Mesenchymal stem cell (in vitro differentiated cells and primary cell): ENCODE data around the gene EPHA2.

ENCODE experiments used
- DNase-seq: peaks from one replicate; pipeline ENCODE4 v3.0.0-alpha.2; 2013
- H2AFZ ChIP-seq: one replicate; pipeline ENCODE4 v1.6.1; 2013; ENCODE audit warnings: low read depth, mild to moderate bottlenecking, control low read depth, inconsistent platforms, low read length, moderate library complexity
- H2AK5ac ChIP-seq: 2 replicates; pipeline ENCODE4 v1.6.1; 2013; ENCODE audit warnings: low read length, moderate library complexity, mild to moderate bottlenecking, inconsistent platforms; ENCODE audit not compliant: severe bottlenecking
- H2BK120ac ChIP-seq: one replicate; pipeline ENCODE4 v1.6.1; 2013; ENCODE audit warnings: low read depth, mild to moderate bottlenecking, inconsistent platforms, low read length, moderate library complexity
- H2BK12ac ChIP-seq, 2 experiments: one replicate each; pipeline ENCODE4 v1.6.1; 2013; ENCODE audit warnings: inconsistent platforms in 2 of 2, low read length in 2 of 2, mild to moderate bottlenecking in 2 of 2, moderate library complexity in 2 of 2, control low read depth in 1 of 2
- H2BK15ac ChIP-seq: one replicate; pipeline ENCODE4 v1.6.1; 2013; ENCODE audit warnings: mild to moderate bottlenecking, low read depth, inconsistent platforms; ENCODE audit not compliant: poor library complexity, severe bottlenecking
- H2BK5ac ChIP-seq: 2 replicates; pipeline ENCODE4 v1.6.1; 2013; ENCODE audit warnings: low read depth, mild to moderate bottlenecking, low read length, control low read depth, inconsistent platforms; ENCODE audit not compliant: poor library complexity, severe bottlenecking
- H3K14ac ChIP-seq, 2 experiments: one replicate each; pipeline ENCODE4 v1.6.1; 2013; ENCODE audit warnings: inconsistent platforms in 2 of 2, low read length in 2 of 2, control low read depth in 1 of 2, mild to moderate bottlenecking in 1 of 2, moderate library complexity in 1 of 2
- H3K18ac ChIP-seq, 2 experiments: one replicate each; pipeline ENCODE4 v1.6.1; 2013; ENCODE audit warnings: inconsistent platforms in 2 of 2, low read length in 2 of 2, control low read depth in 1 of 2, low read depth in 1 of 2, mild to moderate bottlenecking in 1 of 2
- H3K23ac ChIP-seq, 2 experiments: one replicate each; pipeline ENCODE4 v1.6.1; 2013; ENCODE audit warnings: inconsistent platforms in 2 of 2, low read length in 2 of 2, mild to moderate bottlenecking in 2 of 2, moderate library complexity in 2 of 2, control low read depth in 1 of 2
- H3K27ac ChIP-seq: 2 replicates; pipeline ENCODE4 v1.5.1; 2013; ENCODE audit warnings: mild to moderate bottlenecking, moderate library complexity, low read length, control low read depth, inconsistent platforms; ENCODE audit not compliant: poor library complexity, severe bottlenecking
- H3K27me3 ChIP-seq, 2 experiments: 2 replicates each; pipeline versions ENCODE4 v1.6.1 to v1.7.0; 2013; ENCODE audit warnings: low read length in 2 of 2, mild to moderate bottlenecking in 2 of 2, moderate library complexity in 2 of 2, control low read depth in 1 of 2, inconsistent platforms in 1 of 2; ENCODE audit not compliant: control insufficient read depth in 1 of 2, insufficient read depth in 1 of 2
- H3K36me3 ChIP-seq, 2 experiments: 2 replicates each; pipeline versions ENCODE4 v1.6.1 to v1.7.0; 2013; ENCODE audit warnings: low read length in 2 of 2, control low read depth in 1 of 2, inconsistent platforms in 1 of 2, low read depth in 1 of 2, mild to moderate bottlenecking in 1 of 2; ENCODE audit not compliant: insufficient read depth in 2 of 2, control insufficient read depth in 1 of 2
- H3K4ac ChIP-seq, 2 experiments: one replicate each; pipeline ENCODE4 v1.6.1; 2013; ENCODE audit warnings: inconsistent platforms in 2 of 2, low read length in 2 of 2, mild to moderate bottlenecking in 2 of 2, moderate library complexity in 2 of 2, control low read depth in 1 of 2, low read depth in 1 of 2
- H3K4me1 ChIP-seq: 2 replicates; pipeline ENCODE4 v1.6.1; 2013; ENCODE audit warnings: low read depth, low read length, control low read depth; ENCODE audit not compliant: control insufficient read depth, insufficient read depth
- H3K4me2 ChIP-seq: 2 replicates; pipeline ENCODE4 v1.6.1; 2013; ENCODE audit warnings: low read length, mild to moderate bottlenecking, inconsistent platforms; ENCODE audit not compliant: poor library complexity, severe bottlenecking
- H3K4me3 ChIP-seq, 2 experiments: 2 replicates each; pipeline versions ENCODE4 v1.5.1 to v1.7.0; 2013; ENCODE audit warnings: low read length in 2 of 2, mild to moderate bottlenecking in 2 of 2, control low read depth in 1 of 2, low read depth in 1 of 2; ENCODE audit not compliant: insufficient read depth in 1 of 2
- H3K79me1 ChIP-seq: replicated peaks from 2 replicates; pipeline ENCODE4 v1.6.1; 2013; ENCODE audit warnings: mild to moderate bottlenecking, control low read depth, low read length, inconsistent platforms; ENCODE audit not compliant: poor library complexity, severe bottlenecking
- H3K9ac ChIP-seq: 2 replicates; pipeline ENCODE4 v1.7.0; 2013; ENCODE audit warnings: mild to moderate bottlenecking, low read length, moderate library complexity
- H3K9me3 ChIP-seq: 2 replicates; pipeline ENCODE4 v1.7.0; 2013; ENCODE audit warnings: mild to moderate bottlenecking, low read length; ENCODE audit not compliant: control insufficient read depth
- H4K8ac ChIP-seq: one replicate; pipeline ENCODE4 v1.6.1; 2013; ENCODE audit warnings: inconsistent platforms, mild to moderate bottlenecking, low read length, moderate library complexity
- H4K91ac ChIP-seq: one replicate; pipeline ENCODE4 v1.6.1; 2013; ENCODE audit warnings: mild to moderate bottlenecking, low read length, inconsistent platforms
- WGBS: methylation state at CpG from one replicate; pipeline ENCODE4 v1.1.7; 2013; ENCODE audit warnings: mixed read lengths; 5-methylcytosine and 5-hydroxymethylcytosine counted together

Gene EPHA2

DNA sequence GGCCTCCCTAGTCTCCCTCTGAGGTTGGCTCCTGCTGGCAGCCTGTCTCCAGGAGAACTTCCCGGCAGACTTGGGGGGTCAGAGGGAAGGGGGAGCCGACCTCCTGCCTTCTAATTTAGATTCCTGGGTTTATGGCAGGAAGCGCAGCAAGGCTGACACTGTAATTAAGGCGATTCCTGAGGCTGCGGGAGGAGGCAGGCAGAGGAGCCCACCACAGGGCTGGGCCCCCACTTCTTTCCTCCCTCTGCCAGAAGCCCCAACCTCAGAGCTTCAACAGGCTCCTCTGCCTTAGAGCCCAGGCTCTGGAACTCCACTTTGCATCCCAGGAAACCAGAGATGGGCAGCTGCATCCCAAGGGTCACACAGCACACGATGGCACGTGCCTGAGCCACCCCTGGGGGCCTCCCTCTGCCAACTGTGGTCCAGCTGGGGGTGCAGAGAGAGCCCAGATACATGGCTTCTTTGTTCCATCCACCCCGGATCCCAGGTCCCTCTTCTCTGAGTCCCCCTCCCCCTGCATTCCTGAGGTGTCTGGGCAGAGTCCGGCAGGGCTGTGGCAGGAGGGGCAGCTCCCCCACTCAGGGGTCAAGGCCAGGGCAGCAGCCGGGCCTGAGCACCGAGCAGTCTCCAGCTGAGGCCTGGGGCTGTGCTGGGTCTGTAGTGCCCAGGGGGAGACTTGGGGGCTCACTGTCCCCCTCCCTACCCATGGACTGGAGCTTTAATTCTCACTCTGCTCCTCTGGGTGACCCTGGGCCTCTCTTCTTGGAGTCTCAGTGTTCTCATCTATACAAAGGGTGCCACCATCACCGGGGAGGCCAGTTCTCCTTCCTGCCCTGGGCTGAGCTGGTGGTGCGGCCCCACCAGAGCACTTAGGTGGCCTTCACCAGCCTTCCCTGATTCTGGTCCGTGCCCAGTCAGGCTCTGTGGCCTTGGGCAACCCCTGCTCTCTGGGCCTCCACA lies 43.0 kb downstream of the EPHA2 start:
- Histone ChIP-seq H3K4ac (no peak overlapping the region), H4K91ac (peak overlapping the region; percentile 34), H3K9ac (peak overlapping the region; percentile 51), H3K14ac (peak overlapping the region in 1 of 2 experiments; percentile 76), H3K9me3 (peaks cover 8% of the 10 kb centered on the region), H2BK5ac (no peak overlapping the region), H2BK15ac (no peak overlapping the region), H3K36me3 (no peaks in the 10 kb centered on the region), H3K79me1 (no peaks in the 10 kb centered on the region), H3K4me1 (peaks cover 46% of the 10 kb centered on the region), H2BK120ac (peak overlapping the region; percentile 56), H2AFZ (no peak overlapping the region), H2BK12ac (peak overlapping the region; percentile 28 to 45), H3K27ac (peak overlapping the region; percentile 71), H4K8ac (peak overlapping the region; percentile 79), H3K4me3 (no peak overlapping the region), H3K18ac (peak overlapping the region; percentile 57 to 58), H3K4me2 (peak overlapping the region; percentile 8), H2AK5ac (peak overlapping the region; percentile 69), H3K27me3 (peaks cover 0 to 56% of the 10 kb centered on the region in 2 experiments), H3K23ac (no peak overlapping the region)
- DNase-seq: peak; percentile 31
- WGBS: 39% methylated on average over 11 of the region's 14 CpGs

DNA sequence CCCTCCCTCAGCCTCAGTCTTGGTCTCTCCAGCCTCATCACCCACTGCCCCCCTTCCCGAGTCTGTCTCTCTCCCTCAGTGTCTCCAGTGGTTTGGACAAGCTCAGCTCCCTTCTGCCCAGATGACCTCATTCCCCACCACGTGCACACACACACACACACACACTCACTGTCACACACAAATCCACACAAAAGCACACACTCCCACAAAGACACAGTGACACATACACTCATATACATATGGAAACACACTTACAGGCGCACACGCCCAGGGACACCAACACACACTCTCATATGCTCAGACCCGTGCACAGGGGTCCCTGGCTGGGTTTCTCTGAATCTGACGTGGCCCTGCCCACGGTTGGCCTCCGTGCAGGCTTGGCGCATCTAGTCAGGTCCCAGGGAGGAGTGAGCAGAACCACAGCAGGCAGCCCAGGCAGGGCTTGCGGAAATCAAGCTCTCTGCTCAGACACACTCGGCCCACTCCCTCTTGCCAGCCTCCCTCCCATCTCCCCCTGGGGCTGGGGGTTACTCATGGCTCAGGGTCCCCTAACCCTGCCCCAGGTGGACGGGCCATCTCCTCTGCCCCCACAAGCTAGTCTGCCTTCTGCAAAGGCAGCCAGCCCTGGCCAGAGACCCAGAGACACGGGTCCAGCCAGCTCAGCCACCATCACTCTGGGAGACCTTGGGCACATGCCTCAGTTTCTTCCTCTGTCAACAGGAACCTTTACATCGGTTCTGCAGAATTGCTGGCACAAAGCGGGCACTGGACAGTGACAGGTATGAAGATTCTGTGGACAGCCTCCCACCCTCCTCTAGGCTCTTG lies 43.9 kb downstream of the EPHA2 start:
- no peaks in the 10 kb centered on the region for H3K79me1 ChIP-seq
- no peak overlapping the region for H3K23ac ChIP-seq
- H2BK15ac ChIP-seq: no peak overlapping the region
- H4K91ac ChIP-seq: peak overlapping the region; percentile 37
- peak overlapping the region in 1 of 2 experiments; percentile 1 for H3K4me3 ChIP-seq
- H2BK5ac ChIP-seq: peak overlapping the region; percentile 31
- H4K8ac ChIP-seq: peak overlapping the region; percentile 35
- no peaks in the 10 kb centered on the region for H3K36me3 ChIP-seq
- H3K9me3 ChIP-seq: peaks cover 15% of the 10 kb centered on the region
- peak overlapping the region; percentile 37 to 54 for H3K18ac ChIP-seq
- H2AK5ac ChIP-seq: peak overlapping the region; percentile 69
- H3K4ac ChIP-seq: no peak overlapping the region
- peak overlapping the region; percentile 51 for H3K9ac ChIP-seq
- peak overlapping the region in 1 of 2 experiments; percentile 46 for H3K14ac ChIP-seq
- no peak overlapping the region for H3K4me2 ChIP-seq
- DNase-seq: peak; percentile 88
- peak overlapping the region; percentile 71 for H3K27ac ChIP-seq
- peak overlapping the region in 1 of 2 experiments; percentile 88 for H2BK12ac ChIP-seq
- peaks cover 41% of the 10 kb centered on the region for H3K4me1 ChIP-seq
- no peak overlapping the region for H2AFZ ChIP-seq
- 67% methylated on average over 15 of the region's 15 CpGs for WGBS
- H3K27me3 ChIP-seq: peaks cover 0 to 50% of the 10 kb centered on the region in 2 experiments
- no peak overlapping the region for H2BK120ac ChIP-seq

DNA sequence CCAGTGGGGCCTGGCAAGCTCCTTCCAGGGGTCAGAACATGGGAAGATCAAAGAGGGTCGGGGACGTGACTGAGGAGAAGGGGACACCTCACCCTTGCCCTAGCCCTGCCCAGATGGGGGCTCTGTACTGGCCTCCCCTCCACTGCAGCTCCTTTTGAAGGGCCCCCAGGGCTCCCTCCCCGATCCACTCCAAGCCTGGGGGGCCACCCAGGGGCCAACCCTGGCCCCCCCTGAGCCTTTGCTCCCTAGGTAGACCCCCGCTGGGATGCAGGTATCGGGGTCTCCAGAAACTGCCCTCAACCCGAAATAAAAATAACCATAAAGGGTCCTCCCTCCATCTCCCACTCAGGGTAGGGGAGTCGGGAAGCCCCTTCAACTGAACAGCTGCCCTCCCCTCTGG lies 45.0 kb downstream of the EPHA2 start:
- no peak overlapping the region for H3K4me3 ChIP-seq
- 92% methylated on average over 7 of the region's 7 CpGs for WGBS

More for the DNA sequence above, 45.0 kb downstream of the EPHA2 start:
- H3K18ac ChIP-seq: no peak overlapping the region
- H3K4me1 ChIP-seq: peaks cover 31% of the 10 kb centered on the region
- H2BK120ac ChIP-seq: no peak overlapping the region
- no peaks in the 10 kb centered on the region for H3K79me1 ChIP-seq
- no peak overlapping the region for H2AFZ ChIP-seq
- H3K9me3 ChIP-seq: peaks cover 15% of the 10 kb centered on the region
- no peak overlapping the region for H4K8ac ChIP-seq
- H3K14ac ChIP-seq: no peak overlapping the region
- H2BK5ac ChIP-seq: no peak overlapping the region
- no peak overlapping the region for H4K91ac ChIP-seq
- H3K4ac ChIP-seq: no peak overlapping the region
- no peaks in the 10 kb centered on the region for H3K36me3 ChIP-seq
- H3K27ac ChIP-seq: no peak overlapping the region
- peaks cover 0 to 40% of the 10 kb centered on the region in 2 experiments for H3K27me3 ChIP-seq
- H3K9ac ChIP-seq: no peak overlapping the region
- H3K4me2 ChIP-seq: no peak overlapping the region
- peak overlapping the region; percentile 87 for H2AK5ac ChIP-seq
- H3K23ac ChIP-seq: no peak overlapping the region
- H2BK15ac ChIP-seq: peak overlapping the region; percentile 73
- peak overlapping the region in 1 of 2 experiments; percentile 47 for H2BK12ac ChIP-seq
- no peak for DNase-seq
